ENCODE data around the gene C2CD5.

- TF ChIP-seq POLR2A (IDR thresholded peaks at IDR 0.05; ENCODE audit: low read length) = no peak
- TF ChIP-seq GATA1 (IDR thresholded peaks at IDR 0.05; ENCODE audit: low read depth, low read length) = no peak
Measured at GRCh38 chr12:22437031-22437806, 107.1 kb downstream of the C2CD5 start.
